HG03354 (cell line): ENCODE measurements around the gene CEP295NL.
"Not testable (repeated sequence)": the region's sequence is repeated elsewhere in the genome, so short reads cannot be mapped to it uniquely, and the experiment has no call there.

Experiments
- ATAC-seq: cut with Tn5 transposase; IDR thresholded peaks from one replicate; pipeline ENCODE4 v1.9.1; 2021; ENCODE audit warnings: mild to moderate bottlenecking; ENCODE audit not compliant: unreplicated experiment, poor library complexity, severe bottlenecking

CEP295NL gene

GRCh38 chr17:78933025-78933958 lies 30.3 kb upstream of the CEP295NL start:
- no peak for ATAC-seq

- no peak for ATAC-seq
These were observed 27.1 kb upstream of the CEP295NL start for GRCh38 chr17:78929908-78930775.

GRCh38 chr17:78925662-78926555 lies 22.9 kb upstream of the CEP295NL start:
- no peak for ATAC-seq

- ATAC-seq, result no peak
These were observed 22.2 kb upstream of the CEP295NL start, which contains the start of gene TIMP2 for GRCh38 chr17:78925234-78925633. Gene TIMP2, minus strand, starts transcription at chr17:78925387. Its CDS starts 299 bp downstream, at chr17:78925088.

GRCh38 chr17:78924481-78925151 lies 21.6 kb upstream of the CEP295NL start:
- no peak for ATAC-seq

- ATAC-seq, result no peak
These were observed 20.9 kb upstream of the CEP295NL start for GRCh38 chr17:78923660-78924453.

- no peak for ATAC-seq
These were observed 20.0 kb upstream of the CEP295NL start for GRCh38 chr17:78922816-78923498.

- ATAC-seq, result no peak
These were observed 18.5 kb upstream of the CEP295NL start for GRCh38 chr17:78921437-78921971.

- ATAC-seq, result no peak
These were observed 17.5 kb upstream of the CEP295NL start for GRCh38 chr17:78920528-78920927.

GRCh38 chr17:78919861-78920450 lies 17.0 kb upstream of the CEP295NL start:
- no peak for ATAC-seq

GRCh38 chr17:78918979-78919378 lies 16.0 kb upstream of the CEP295NL start:
- ATAC-seq, result no peak

- no peak for ATAC-seq
These were observed 14.7 kb upstream of the CEP295NL start for GRCh38 chr17:78917451-78918275.

- ATAC-seq, result no peak
These were observed 13.1 kb upstream of the CEP295NL start for GRCh38 chr17:78915872-78916632.

- no peak for ATAC-seq
These were observed 10.1 kb upstream of the CEP295NL start for GRCh38 chr17:78913115-78913514.

- ATAC-seq, result no peak
These were observed 9.1 kb upstream of the CEP295NL start for GRCh38 chr17:78912082-78912481.

- not testable (repeated sequence) for ATAC-seq
These were observed 8.5 kb upstream of the CEP295NL start for GRCh38 chr17:78911543-78911942.
